GM19463 (cell line): ENCODE data around the gene JAGN1.
"Not testable (repeated sequence)": the region's sequence is repeated elsewhere in the genome, so short reads cannot be mapped to it uniquely, and the experiment has no call there.

Experiments
- ATAC-seq: cut with Tn5 transposase; IDR thresholded peaks from one replicate; pipeline ENCODE4 v1.9.1; 2021; ENCODE audit warnings: mild to moderate bottlenecking, moderate library complexity; ENCODE audit not compliant: unreplicated experiment

Gene JAGN1

GRCh38 chr3:9866639-9867038, 23.8 kb upstream of the JAGN1 start:
- no peak for ATAC-seq

DNA sequence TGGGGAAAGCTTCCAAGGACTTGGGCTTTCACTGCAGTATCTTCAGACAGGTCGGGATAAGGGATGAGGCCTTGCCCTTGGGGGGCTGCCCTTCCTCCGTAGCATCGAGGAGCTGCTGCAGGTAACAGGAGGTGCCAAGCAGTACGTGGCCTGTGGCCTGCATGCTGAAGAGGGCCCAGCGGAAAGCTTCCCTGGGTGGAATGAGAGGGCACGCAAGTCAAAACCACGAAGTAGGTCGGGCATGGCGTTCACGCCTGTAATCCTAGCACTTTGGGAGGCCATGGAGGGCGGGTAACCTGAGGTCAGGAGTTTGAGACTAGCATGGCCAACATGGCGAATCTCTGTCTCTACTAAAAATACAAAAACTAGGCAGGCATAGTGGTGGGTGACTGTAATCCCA, 23.3 kb upstream of the JAGN1 start:
- ATAC-seq, result no peak

- no peak for ATAC-seq
Observed at GRCh38 chr3:9869955-9870354, 20.5 kb upstream of the JAGN1 start.

DNA sequence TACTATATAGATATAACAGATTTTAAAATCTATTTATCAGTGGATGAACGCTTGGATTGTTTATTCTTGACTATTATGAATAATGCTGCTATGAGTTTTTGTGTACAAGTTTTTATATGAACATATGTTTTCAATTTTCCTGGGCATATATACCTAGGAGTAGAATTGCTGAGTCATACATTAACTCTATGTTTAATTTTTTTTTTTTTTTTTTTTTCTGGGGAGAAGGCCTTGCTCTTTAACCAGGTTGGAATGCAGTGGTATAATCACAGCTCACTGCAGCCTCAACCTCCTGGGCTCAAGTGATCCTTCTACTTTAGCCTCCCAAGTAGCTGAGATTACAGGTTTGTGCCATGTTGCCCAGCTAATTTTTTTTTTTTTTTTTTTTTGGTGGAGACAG, 19.4 kb upstream of the JAGN1 start:
- no peak for ATAC-seq

DNA sequence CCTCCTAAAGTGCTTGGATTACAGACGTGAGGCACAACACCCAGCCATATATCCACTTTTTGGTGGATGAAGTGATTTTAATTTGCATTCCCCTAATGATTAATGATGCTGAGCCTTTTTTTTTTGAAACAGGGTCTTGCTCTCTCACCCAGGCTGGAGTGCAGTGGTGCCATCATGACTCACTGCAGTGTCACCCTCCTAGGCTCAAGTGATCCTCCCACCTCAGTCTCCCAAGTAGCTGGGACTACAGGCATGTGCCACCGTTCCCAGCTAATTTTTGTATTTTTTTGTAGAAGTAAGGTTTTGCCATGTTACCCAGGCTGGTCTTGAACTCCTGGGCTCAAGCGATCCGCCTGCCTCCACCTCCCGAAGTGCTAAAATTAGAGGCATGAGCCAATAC, 18.3 kb upstream of the JAGN1 start:
- not testable (repeated sequence) for ATAC-seq

DNA sequence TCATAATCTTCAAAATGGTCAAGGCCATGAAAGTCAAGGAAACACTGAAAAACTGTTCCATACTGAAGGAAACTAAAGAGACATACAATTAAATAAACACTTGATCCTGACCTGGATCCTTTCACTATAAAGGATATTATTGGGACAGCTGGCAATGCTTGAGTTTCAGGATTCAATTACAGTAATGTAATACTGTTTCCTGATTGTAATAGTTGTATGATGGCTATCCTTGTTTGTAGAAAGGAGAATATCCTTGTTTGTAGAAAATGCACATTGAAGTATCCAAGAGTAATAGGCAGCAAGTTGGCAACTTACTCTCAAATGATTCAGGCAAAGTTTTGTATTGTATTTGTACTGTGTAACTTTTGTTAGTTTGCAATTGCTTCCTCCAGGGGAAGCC, 15.0 kb upstream of the JAGN1 start:
- no peak for ATAC-seq

DNA sequence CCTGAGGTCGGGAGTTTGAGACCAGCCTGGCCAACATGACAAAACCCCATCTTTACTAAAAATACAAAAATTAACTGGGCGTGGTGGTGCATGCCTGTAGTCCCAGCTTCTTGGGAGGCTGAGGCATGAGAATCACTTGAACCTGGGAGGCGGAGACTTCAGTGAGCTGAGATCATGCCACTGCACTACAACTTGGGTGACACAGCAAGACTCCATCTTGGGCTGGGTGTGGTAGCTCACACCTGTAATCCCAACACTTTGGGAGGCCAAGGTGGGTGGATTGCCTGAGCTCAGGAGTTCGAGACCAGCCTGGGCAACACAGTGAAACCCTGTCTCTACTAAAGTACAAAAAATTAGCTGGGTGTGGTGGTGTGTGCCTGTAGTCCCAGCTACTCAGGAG, 14.2 kb upstream of the JAGN1 start:
- not testable (repeated sequence) for ATAC-seq

- ATAC-seq, result no peak
Observed at GRCh38 chr3:9876991-9877390, 13.4 kb upstream of the JAGN1 start.

DNA sequence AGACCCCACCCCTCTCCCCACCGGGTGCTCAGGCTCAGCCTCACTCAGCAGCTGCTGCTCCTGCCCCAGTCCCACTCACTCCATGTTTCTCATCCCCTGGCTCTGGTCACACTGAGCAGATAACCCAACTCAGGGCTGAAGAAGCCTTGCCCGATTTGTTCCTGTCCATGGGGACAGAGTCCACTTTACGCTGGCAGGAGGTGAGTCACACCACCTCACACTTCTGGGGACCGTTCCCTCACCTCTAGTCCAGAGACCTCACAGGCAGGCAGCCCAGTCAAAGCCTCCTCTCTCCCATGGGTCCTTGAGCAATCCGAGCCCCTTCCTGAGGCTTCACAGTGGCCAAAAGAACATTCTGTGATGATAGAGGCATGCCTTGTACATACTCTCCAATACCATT, 11.7 kb upstream of the JAGN1 start:
- no peak for ATAC-seq

- peak; percentile 48 for ATAC-seq
Observed at GRCh38 chr3:9879830-9880549, 10.4 kb upstream of the JAGN1 start, which contains the start of gene CIDEC. Gene CIDEC (minus strand): TSS chr3:9880253. CDS start chr3:9878486, 1,767 bp downstream.

GRCh38 chr3:9881441-9881840, 9.0 kb upstream of the JAGN1 start:
- ATAC-seq, result no peak

- ATAC-seq, result no peak
Observed at GRCh38 chr3:9883706-9884554, 6.5 kb upstream of the JAGN1 start.

DNA sequence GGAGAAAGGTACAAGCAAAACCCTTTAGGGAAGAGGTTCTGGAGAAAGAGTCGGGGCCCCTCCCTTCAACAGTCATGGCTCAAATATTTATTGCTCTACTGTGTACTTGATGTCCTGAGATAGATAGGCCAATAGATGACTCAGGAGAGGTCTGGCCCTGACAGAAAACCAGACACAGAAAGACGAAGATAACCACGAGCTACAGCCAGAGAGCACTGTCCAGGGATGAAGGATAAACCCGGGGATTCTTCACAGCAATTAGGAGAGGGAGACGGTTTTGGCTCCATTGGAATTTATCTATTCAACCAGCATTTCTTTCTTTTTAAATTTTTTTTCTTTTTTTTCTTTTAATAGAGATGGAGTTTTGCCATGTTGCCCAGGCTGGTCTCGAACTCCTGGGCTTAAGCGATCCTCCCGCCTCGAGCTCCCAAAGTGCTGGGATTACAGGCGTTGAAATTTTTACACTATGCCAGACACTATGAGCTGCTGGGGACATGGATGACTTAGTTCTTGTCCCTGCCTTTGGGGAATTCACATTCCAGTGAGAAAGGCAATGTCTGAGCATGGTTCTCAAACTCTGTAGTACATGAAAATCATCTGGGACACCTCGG, 5.8 kb upstream of the JAGN1 start:
- no peak for ATAC-seq

- ATAC-seq, result no peak
Observed at GRCh38 chr3:9886328-9886727, 4.1 kb upstream of the JAGN1 start.

GRCh38 chr3:9887480-9887879, 2.9 kb upstream of the JAGN1 start:
- ATAC-seq, result no peak

DNA sequence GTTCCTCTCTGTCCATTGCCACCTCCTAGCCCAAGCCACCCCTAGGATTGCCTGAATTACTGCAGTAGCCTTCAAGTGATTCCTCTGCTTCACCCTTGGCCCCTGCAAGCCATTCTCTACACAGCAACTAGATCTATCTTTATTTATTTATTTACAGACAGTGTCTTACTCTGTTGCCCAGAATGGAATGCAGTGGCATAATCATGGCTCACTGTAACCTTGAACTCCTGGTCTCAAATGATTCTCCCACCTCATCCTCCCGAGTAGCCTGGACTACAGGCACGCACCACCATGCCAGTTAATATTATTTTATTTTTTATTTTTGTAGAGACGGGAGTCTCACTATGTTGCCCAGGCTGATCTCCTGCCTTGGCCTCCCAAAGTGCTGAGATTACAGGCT, 1.9 kb upstream of the JAGN1 start:
- no peak for ATAC-seq

DNA sequence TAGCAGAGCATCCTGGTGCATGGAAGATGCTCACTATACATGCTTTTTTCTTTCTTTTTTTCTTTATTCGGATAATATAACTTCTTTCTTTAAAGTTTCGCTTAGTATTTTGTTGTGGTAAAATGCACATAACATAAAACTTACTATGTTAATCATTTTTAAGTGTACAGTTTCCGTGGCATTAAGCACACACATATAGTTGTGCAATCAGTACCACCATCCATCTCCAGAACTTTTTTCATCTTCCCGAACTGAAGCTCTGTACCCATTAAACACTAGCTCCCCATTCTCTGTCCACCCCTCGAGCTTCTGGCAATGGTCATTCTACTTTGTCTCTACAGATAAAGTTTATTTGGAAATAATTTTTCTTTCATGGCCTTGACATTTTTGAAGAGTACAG, 1.0 kb upstream of the JAGN1 start:
- ATAC-seq, result no peak

GRCh38 chr3:9891072-9891622, 737 bp downstream of the JAGN1 start:
- no peak for ATAC-seq

GRCh38 chr3:9893739-9894138, 3.3 kb downstream of the JAGN1 start:
- ATAC-seq, result no peak

DNA sequence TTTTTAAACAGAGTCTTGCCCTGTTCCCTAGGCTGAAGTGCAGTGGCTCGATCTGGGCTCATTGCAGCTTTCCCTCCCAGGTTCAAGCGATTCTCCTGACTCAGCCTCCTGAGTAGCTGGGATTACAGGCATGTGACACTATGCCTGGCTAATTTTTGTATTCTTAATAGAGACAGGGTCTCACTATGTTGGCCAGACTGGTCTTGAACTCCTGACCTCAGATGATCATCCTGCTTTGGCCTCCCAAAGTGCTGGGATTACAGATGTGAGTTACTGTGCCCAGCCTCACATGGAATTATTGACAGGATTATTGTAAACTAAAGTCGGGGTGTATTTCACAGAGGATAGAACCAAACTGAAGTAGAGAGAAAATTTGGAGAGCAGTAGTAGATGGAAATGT, 5.3 kb downstream of the JAGN1 start:
- ATAC-seq, result not testable (repeated sequence)

GRCh38 chr3:9896755-9897407, 6.5 kb downstream of the JAGN1 start:
- ATAC-seq, result not testable (repeated sequence)
